GM21526 (cell line): Measurements from ENCODE around the gene GPR17.

Source experiments
- ATAC-seq: cut with Tn5 transposase; IDR thresholded peaks from one replicate; pipeline ENCODE4 v1.9.1; 2021; ENCODE audit warnings: moderate library complexity; ENCODE audit not compliant: unreplicated experiment, low FRiP score

The GPR17 gene

GRCh38 chr2:127665267-127665893 is 19.4 kb downstream of the GPR17 start:
- ATAC-seq = no peak

GRCh38 chr2:127669056-127669455 is 23.1 kb downstream of the GPR17 start:
- ATAC-seq = no peak

DNA sequence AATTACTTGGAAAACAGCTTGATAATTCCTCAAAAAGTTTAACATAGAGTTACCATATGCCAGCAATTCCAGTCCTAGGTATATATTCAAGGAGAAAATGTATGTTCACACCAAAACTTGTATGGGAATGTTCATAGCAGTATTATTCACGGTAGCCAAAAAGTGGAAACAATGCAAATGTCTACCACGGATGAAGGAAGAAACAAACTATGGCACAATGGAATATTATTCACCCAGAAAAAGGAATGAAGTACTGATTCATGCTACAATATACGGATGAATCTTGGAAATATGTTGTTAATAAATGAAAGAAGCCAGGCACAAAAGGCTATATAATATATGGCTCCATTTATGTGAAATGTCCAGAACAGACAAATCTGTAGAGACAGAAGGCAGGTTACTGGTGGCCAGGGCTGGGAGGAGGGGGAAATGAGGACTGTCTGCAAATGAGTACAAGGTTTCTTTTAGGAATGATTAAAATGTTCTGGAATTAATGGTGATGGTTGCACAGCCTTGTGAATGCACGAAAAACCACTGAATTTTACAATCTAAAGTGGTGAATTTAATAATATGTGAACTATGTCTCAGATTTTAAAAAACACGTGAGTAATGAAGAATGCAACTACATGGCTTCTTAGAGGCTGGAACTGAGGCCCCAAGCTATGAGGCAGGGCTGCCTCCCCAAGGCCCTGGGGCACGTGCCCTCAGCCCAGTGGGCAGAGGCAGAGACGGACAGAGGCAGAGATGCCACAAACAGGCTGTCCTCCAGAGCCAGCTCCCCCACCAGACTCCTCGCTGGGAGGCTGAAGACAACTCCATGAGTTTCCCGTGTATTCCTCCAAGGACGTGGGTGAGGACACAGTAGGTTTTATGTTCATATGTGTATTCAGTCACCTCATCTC is 24.4 kb downstream of the GPR17 start:
- ATAC-seq = no peak

GRCh38 chr2:127670957-127671290 is 25.0 kb downstream of the GPR17 start:
- ATAC-seq = no peak

GRCh38 chr2:127671557-127672302 is 25.8 kb downstream of the GPR17 start:
- ATAC-seq = no peak

DNA sequence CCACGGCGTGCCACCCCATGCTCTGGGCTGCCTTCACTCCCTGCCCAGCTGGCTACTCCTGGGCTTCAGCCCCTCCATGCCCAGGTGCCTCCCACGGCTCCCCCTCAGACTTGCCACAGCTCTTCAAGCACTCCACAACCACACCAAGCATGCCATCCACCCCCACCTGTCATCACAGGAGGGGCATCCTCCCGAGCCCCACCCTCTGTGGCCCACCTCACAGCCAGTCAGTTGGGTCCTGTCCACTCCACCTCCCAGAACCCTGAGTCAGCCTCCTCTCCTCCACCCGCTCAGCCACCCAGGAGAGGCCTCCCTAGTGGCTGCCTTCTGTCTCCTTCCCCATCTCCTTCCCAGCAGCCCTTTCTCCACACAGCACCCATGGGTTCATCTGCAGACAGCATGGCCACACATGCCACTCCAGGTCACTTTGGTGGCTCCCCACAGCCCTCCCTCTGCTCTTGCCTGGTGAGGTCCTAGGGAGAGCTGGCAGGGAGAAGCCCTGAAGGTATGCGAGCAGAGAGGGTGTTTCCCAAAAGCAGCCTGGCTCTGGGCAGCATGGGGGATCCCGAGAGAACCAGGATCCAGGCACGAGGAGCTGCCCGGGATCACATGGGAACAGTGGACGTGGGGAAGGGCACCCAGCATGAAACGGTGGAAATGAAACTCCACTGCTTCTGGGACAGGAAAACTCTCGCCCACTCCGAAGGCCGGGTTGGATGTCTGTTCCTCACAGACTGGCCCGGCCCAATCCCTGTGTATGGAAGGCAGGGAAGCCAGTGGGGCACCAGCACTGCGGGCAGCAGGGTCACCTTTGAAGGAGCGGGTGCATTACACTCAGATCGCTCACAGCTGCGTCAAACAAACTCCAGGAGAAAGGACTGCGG is 26.6 kb downstream of the GPR17 start:
- ATAC-seq = no peak

DNA sequence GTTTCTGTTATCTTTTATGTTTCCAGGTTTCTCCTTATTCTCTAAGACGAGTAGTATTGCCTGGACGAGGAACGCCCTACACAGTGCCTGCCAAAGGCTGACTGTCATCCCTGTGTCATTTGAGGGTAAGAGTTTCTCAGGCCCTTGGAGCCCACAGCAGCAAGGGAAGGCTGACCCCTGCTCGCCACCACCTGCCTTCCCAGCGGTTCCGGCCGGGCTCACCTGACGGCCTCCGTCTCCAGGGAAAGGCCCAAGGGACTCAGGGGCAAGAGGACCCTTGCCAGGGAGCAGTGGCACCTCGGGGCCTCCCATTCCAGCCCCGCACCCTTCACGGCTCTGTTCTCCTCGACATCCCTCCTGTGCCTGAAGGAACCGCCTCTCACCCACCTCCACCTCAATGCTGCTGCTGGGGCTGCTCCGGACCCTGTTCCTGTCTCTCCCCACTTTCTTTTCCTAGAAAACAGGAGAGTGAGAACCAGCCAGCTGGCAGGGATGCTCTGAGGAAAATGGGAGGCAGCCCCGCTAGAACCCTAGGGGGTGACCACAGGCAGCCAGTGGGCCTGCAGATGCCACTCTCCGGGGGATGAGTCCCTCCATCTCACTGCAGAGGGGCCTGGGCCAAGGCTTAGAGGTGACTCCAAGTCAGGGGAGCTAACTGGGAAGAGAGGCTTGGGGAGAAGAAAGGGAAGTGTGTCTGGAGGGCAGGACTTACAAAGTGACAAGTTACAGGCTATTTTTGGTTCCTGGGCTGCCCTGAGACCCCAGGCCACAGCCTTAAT is 27.5 kb downstream of the GPR17 start:
- ATAC-seq = no peak

DNA sequence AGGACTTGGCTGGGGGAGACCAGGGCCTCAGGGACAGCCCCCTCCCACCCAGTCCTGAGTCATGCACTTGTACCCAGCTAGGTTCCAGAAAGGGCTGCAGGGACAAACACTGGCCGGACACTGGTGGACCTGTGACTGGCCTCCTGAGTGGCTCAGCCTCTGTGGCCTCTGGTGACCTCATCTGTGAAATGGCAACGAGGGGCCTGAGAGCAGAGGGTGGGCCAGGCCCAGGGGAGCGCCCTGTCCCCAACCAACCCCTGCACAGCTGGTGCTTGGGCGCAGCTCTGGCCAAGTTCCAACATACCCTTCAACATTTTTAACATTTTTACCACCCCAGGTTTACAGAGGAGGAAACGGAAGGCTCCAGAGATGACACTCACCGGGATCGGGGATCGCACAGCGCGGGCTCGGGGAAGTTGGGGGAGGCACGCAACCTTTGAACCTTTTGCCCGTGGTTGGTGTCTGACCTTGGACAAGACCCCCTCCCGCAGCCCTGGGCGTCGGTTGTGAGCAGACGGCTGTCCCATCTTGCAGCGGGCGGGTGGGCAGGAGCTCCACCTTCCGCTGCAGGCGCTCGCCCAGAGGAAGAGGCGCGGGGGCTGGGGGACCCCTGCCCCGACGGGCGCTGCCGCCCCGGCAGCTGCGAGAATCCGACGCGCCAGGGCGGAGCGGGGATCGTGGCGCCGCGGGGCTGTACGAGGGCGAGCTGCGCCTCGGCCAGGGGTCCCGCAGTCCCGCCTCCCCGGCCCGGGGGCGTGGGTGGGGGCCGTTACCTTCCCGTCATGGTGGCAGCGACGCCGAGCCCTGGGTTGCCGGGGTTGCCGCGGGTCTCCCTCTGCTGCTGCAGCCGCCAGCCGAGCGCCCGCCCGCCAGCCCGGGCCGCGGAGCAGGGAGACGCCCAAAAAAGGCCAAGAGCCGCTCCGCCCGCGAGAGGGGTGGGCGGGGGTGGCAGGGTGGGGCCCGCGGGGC is 28.6 kb downstream of the GPR17 start:
- ATAC-seq = no peak

- ATAC-seq = no peak
Measured at GRCh38 chr2:127675331-127676261, 29.6 kb downstream of the GPR17 start, which contains the start of gene LIMS2. LIMS2 (minus strand) TSS chr2:127675530; CDS start chr2:127675024, 506 bp downstream.

DNA sequence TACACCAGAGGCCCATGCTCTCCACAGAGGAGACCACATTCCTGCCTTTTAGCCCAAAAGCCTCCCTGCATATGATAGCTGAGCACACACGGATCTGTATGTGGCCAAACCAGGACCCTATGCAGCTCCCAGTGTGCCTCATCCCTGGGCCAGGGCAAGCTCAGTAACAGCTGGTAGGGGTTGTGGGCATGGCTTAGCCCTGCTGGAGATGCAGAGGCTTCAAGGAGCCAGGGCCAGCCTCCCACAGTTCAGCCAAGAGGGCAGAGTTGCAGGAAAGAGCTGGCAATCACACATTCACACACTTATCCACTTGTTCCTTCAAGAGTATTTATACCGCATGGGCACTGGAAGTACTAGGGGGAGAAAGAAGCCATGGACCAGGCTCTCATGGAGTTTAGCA is 31.0 kb downstream of the GPR17 start:
- no peak for ATAC-seq

DNA sequence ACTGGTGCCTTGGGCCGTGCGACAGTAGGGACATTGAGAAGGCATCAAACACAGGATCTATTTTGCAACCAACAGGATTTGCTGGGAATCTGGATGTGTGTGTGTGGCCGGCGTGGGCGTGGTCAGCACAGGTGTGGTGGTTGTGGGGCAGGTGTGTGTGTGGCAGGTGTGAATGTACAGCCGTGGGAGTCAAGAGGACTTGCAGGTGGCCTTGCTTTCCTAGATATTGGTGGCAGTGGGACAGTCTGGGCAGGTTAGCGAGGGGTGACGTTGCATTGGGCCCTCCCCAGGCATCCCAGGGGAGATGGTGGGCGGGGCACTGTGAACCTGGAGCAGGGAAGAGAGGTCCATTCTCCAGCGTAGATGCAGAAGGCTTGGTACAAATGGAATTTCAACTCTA is 32.6 kb downstream of the GPR17 start:
- no peak for ATAC-seq

GRCh38 chr2:127678991-127679390 is 33.0 kb downstream of the GPR17 start:
- ATAC-seq = no peak

- no peak for ATAC-seq
Measured at GRCh38 chr2:127679680-127680361, 33.9 kb downstream of the GPR17 start.

- no peak for ATAC-seq
Measured at GRCh38 chr2:127680706-127681287, 34.8 kb downstream of the GPR17 start.

- no peak for ATAC-seq
Measured at GRCh38 chr2:127681288-127681804, 35.4 kb downstream of the GPR17 start.
